Stimulated activated CD4-positive, alpha-beta T cell treated with anti-CD3 and anti-CD28 coated beads, TNF-alpha, amount 100 ng/mL, for 24 hours (primary cell): ENCODE data around the gene ADCYAP1.
"Not testable (repeated sequence)": the region's sequence is repeated elsewhere in the genome, so short reads cannot be mapped to it uniquely, and the experiment has no call there.

Experiments used
- DNase-seq, 3 experiments: peaks; one replicate each; pipeline ENCODE4 v3.0.0-alpha.2; 2020; ENCODE audit warnings: low read depth in 3 of 3

The ADCYAP1 gene

DNA sequence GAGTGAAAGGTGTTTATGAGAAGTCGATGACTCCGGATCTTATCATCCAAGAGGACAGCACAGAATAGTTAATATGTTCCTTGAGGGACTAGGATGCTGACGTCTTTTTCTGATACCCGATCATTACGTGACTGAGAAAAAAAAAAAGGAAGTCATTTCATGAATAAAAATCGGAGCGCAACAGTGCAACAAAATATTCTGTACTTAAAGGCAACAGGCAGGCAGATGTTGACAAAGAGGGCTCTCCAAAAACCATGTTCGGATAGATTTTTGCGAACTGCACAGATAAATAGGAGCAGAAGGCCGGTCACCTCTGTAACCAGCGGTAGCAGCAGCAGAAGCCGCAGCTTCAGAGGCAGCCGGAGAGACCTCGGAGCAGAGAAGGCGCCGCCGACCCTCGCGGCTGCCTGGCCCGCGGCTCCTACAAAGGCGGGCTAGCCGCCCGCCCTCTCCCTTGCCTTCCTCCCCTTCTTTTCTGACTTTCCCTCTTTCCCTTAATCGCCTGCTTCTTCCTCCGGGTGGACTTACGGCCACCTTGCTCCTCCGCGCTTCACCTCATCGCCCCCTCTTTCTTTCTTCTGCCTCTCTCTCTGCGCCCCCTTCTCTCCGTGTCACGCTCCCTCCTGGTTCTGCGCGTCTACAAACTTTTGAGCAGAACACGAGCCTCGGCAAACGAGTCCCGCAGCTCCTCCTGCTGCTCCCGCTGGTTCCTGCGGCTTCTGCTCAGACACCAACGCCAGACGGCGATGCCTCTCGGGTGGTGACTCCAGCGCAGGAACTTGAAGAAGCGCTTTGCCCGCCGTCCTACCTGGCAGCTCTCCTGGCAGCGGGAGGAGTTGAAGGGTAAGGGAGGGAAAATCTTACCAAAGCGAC is at the start of gene ADCYAP1:
TSS of gene ADCYAP1 (plus strand) at position 654 of the 873 bp plus-strand sequence. CDS start 516 bp downstream, outside the sequence.
- no peak for DNase-seq

DNA sequence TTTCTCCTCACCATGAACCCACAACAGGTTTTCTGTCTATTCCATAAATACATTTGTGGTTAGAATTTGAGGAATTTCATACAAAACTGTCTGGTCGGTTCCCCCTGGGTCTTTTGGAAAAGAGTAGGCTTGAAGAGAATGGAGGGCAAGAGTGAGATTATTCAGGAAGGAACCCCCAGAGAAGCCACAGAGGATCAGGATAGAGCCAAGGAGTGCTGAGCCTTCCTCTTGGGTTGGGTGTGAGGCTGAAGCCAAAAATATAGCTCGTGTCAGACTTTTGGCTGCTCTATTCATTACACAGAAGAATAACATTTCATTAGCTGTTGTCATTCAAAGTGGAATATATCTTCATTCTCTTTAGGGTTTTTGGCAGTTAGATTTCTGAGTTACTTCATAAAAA is 46.7 kb upstream of the ADCYAP1 start:
- DNase-seq, result no peak

DNA sequence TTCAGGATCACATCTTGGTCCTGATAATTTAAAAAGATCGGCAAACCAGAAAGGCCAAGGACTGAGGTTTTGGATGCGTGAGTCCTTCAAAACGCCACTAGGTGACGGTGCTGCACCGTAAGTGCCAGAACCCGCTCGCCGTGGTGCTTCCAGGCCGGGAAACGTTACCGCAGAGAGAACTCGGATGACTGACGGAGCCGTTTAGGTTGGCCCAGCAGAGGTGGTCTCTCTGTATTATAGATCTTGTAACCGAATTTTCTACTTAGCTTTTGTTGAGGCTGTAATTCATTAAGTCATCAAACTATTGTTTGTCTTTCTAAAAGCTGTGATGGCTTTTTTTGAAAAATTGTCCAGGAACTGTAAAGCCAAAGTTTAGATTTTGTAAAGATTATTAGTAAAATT is 39.8 kb upstream of the ADCYAP1 start:
- DNase-seq, result peak; percentile 13 to 61 (median 26)

DNA sequence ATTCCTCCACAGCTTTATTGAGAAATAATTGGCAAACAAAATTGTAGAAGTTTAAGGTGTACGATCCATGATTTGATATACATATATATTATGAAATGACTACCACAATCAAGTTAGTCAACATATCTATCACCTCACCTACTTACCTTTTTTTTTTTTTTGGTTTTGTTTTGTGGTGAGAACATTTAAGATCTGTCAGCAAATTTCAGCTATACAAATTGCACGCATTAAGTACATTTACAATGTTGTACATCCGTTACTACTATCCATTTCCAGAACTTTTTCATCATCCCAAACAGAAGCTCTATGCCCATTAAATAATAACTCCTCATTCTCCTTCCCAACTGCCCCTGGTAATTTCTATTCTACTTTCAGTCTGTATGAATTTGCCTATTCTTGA is 37.4 kb upstream of the ADCYAP1 start:
- DNase-seq, result no peak

DNA sequence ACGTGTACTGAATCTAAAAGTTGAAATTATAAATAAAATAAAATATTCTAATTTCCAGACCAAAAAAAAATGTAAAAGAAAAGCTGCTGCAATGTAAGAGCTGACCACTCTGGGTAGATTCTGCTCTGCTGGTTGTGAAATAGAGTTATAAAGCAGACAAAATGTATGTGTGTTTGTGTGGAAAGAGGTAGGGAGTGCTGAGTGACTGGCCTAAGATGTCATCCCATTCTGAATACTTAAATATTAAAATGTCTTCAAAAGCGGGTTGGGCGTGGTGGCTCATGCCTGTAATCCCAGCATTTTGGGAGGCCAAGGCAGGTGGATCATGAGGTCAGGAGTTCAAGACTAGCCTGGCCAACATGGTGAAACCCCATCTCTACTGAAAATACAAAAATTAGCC is 31.2 kb upstream of the ADCYAP1 start:
- not testable (repeated sequence) for DNase-seq

DNA sequence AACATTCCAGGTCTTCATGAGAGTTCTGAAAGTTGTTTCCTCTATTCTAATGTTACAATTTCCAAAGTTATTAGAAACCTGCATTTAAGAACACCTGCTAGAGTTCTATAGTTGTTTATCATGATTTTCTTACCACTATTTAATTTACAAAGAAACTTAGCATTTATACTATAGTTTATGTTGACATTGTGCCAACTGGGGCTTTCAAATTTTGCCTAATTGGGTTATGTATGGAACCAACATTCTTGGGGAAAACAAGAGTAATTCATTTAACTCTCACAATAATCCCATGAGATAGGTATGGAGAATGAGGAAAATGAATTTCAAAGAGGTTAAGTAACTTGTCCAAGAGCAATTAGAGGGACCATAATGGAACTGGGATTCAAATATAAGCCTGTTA is 28.8 kb upstream of the ADCYAP1 start:
- DNase-seq, result no peak

DNA sequence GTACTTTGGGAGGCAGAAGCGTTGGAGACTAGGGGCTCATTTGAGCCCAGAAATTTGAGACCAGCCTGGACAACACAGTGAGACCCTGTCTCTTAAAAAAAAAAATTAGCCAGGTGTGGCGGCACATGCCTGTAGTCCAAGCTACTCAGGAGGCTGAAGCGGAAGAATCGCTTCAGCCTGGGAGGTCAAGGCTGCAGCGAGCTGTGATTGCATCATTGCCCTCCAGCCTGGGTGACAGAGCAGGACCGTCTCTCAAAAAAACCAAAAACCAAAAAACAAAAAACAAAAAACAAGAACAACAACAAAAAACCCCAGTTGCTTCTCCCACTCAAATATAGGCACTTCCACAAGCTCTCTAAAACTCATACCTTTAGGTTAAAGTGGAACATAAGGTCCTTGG is 27.4 kb upstream of the ADCYAP1 start:
- DNase-seq, result no peak

DNA sequence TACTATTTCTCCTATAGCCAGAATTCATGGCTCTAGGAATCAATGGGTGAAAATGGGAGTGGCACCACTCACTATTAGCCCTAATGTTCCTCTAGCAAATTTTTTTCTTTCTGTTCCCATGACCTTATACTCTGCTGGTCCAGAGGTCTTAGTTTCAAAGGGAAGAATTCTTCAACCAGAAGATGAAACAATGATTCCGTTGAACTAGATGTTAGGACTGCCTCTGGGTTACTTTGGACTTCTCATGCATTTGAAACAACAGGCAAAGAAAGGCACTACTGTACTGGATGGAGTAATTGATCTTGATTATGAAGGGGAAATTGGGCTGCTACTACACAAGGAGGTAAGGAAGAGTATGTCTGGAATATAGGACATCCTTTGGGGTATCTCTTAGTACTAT is 18.6 kb upstream of the ADCYAP1 start:
- DNase-seq, result no peak

DNA sequence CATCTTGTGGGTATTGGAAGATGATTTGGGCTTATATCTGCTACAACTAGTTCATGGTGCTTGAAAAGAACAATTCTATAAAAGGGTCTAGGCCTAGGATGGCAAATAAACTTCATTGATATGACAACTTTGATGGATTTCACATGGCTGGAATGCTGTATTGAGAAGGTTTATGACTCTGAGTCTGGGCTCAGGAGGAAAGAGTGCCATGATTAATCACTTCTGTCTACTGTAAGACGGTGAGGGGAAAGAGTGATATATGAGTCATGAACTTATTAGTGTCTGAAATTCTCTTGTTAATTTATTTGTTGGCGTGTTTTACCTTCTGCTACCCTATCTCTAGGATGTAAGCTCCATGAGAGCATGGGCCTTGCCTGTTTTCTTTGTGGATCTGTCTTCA is 17.0 kb upstream of the ADCYAP1 start:
- DNase-seq, result no peak

DNA sequence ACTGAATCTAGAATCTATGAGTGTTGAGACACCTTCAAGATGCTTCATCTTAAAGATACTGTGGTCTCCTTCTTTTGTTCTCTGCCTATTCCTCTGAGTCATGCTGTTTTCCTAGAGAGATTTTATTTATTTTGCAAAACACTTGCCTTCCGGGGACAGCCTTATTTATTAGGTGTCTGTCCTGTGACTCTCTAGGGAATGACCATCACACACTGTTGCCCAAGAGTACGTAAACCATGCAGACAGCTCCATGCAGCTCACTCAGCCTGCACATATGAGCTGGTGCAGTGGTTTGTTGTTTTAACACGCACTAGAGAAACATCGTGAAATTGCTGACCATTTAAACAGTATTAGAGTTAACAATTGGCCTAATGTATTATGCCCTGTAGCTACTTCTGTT is 12.4 kb upstream of the ADCYAP1 start:
- no peak for DNase-seq

DNA sequence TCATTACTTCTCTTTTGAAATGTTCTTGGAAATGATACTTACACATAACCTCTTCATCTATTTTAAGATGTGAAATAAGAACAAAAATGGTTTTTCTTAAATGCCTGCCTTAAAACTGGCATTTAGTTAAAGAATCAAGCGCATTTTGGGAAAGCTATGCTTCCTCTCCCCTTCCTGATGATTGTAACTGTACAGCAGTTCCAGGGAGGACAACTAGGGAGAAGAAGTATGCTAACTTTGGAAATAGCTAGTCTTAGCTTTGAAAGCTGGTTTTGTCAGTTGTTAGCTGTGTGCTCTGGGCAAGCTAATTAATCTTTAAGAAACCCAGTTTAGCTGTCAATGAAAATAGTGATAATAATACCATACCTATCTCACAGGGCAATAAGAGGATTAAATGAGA is 8.4 kb upstream of the ADCYAP1 start:
- no peak for DNase-seq

DNA sequence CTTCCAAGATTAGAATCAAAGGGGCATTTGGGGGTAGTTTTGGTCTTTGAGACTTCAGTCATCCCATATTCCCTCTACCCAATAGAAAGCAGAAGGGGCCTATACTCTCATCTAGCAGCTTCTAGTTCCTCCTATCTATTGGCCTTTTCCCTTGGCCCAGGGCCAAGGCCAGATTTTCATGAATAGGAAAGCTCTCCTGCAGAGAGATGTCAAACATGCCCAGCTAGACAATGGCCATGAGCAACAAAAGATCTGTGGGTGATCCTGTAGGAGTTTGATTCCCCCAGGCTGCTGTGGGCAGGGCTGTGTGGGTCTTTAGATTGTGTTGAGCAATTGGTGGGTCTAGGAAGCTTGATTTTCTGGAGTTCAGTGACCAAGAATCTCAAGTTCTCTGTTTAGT is 2.9 kb upstream of the ADCYAP1 start:
- DNase-seq, result no peak

DNA sequence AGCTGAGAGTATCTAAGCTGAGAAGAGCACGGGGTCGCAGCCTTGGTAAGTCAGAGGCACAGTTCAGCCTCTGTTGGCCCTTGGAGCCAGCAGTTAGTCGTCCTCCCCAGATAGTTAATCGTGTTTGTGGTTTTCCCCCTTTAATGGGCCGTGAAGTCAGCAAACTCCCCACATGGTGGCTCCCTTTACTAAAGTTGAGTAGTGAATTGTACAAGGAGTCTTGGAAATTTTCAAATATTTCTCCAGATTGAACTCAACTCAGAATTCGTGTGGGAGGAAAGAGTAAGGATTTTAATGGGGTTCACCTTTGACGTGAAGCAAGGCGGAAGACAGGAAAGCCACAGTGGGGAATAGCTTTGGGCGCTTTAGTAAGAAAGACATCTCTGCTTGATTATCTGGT is 2.4 kb upstream of the ADCYAP1 start:
- DNase-seq, result no peak

DNA sequence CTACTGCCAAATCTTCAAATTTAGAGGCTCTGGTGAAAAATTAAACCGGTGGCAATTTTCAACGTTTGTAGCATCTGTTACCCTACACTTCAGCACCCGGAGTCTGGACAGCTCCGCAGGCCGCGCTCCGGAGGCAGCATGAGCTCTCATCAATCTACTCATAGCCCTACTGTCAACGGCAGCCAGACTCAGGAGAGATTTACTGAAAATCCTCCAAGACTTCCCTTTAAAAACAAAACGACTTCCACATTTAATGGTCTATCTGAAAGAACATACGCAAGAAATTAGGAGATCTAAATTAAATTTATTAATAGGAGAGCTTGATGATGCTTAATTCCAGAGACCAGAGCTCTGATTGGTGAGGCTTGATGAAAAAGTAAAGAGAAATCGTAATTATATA is 970 bp upstream of the ADCYAP1 start:
- DNase-seq, result peak in 1 of 3 experiments; percentile 42

DNA sequence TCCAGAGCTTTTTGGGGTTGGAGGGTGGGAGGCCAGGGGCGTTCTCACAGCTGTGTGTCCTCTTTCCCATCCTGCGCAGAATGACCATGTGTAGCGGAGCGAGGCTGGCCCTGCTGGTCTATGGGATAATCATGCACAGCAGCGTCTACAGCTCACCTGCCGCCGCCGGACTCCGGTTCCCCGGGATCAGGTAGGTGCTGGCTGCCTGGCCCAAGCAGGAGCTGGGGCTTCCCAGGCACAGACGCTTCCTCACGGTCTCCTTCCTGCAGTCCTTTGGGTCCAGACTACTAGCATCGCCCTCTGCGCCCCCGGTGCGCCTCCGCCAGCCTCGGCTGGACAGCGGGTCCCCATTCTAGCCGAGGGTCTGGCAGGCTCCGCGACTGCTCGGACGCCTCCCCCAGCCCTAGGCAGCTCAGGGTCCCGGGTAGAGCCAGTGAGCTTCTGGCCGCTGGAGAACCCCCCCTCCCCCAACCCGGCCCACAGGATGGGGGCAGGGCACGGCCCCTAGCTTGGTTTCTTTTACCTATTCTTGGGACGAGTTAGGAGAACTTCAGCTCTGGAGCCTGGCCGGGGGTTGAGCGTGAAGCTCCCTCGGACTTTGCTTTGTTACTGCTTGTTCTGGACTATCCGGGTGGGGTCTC is 756 bp downstream of the ADCYAP1 start:
- DNase-seq, result no peak

DNA sequence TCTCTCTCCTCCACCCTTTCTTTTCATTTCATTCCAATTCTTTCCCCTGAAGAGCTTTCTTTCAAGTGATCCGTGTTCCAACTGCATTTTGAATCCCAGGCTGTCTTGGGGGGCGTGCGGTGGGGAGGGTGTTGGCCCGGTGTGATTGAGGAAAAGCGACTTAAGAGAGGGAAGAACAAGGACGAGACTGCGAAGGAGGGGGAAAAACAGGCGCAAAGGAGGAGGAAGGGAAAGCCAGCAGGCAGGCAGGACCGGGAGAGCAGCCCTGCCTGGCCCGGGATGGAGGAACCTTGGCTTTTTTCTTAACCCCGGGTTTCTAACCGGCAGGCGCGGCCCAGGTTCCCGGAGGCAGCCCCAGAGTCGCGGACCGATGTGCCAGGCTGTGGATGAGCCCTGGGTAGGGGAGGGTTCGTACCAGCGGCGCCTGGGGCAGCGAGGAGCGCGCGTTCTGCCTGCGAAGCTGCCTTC is 1.3 kb downstream of the ADCYAP1 start:
- DNase-seq, result no peak

DNA sequence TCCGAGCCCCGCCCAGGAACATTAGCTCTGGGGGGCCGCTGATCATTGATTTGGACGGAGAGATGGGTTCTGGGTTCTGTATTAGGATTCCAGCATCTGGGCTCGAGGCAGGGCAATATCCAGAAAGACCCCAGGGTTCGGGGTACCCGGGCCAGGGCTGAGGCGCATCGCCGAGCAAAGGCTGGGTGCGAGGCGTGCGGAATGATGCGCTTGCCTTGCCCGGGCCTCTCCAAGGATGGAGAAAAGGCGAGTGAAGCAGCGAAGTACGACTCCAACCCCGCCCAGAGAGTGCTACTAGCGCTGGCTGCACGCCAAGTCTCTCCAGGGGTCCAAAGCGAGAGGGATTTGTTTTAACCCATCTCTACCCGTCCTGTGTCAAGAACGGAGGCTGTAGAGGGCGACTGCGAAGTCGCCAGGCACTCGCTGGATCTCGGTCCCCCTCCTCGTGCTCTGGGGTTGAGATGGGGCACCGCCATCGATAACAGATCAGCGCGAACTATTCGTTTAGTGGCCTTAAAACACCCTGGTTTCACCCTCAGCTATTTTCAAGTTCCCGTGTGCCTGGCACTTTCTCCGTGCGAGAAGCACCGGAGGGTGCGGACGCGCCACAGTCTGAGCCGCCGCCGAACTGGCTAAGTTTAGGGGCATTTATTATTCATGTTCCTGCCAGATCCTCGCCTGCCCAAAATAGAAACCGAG is 1.9 kb downstream of the ADCYAP1 start:
- no peak for DNase-seq

DNA sequence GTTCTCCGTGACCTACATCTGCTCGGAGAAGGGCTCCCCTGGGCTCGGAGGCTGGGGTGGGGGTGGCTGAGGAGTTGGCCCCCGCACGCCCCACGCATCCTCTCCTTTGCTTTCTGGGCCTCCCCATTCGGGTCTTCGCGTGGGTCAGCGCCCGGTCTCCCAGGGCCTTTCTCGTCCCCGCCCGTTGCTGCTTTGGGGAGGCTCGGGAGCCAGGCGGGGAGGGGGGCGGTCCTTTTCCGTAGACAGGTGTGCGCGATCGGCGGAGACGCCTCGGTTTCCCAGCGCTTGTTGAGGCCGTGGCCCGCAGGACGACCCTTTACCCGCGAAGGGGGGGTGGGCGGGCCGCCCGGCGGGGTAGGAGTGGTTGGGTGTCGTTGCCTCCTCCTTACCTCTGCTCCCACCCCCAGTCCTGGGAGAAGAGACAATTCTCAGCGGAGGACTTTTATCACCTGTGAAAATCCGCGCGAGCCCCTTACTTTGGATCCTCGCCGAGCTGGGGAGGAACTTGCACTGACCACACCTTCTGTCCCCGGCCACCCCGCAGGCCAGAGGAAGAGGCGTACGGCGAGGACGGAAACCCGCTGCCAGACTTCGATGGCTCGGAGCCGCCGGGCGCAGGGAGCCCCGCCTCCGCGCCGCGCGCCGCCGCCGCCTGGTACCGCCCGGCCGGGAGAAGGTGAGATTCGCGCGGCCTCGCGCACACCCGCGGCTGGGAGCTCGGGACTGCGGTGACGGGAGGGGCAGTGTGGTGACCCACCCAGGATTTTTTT is 2.6 kb downstream of the ADCYAP1 start:
- DNase-seq, result no peak

DNA sequence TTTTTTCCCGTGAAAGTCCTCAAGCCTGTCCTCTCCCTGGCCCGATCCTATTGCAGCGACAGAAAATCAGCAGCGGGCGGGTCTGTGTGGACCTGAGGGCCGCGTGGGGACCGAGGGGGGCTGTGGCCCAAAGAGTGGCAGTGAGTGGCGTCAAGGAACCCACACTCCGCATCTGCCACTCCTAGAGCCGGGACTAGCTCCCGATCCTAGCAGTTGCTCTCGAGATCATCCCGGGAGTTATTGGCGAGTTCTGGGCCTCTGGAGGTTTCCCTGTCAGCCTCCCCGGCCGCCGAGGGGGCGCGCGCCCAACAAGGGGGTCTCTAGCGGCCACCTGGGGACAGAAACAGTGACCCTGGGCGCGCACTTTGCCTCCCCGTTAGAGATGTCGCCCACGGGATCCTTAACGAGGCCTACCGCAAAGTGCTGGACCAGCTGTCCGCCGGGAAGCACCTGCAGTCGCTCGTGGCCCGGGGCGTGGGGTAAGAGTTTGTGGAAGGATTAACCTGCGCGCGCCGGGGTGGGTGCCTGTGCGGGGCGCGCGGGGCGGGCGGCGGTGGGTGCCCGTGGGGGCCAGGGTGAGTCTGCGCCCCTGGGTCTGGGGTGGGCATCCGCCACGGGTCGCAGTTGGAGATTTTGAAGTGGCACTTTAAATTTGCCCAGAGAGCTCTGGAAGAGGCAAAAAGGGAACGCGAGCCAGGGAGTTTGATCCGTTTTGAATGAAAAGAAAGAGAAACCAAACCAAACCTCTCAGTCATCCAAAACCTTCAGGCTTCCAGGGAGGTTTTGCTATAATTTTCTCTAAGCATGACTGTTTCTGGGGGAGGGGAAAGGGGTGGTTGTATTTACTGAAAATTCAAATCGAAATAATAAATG is 3.5 kb downstream of the ADCYAP1 start:
- DNase-seq, result no peak

DNA sequence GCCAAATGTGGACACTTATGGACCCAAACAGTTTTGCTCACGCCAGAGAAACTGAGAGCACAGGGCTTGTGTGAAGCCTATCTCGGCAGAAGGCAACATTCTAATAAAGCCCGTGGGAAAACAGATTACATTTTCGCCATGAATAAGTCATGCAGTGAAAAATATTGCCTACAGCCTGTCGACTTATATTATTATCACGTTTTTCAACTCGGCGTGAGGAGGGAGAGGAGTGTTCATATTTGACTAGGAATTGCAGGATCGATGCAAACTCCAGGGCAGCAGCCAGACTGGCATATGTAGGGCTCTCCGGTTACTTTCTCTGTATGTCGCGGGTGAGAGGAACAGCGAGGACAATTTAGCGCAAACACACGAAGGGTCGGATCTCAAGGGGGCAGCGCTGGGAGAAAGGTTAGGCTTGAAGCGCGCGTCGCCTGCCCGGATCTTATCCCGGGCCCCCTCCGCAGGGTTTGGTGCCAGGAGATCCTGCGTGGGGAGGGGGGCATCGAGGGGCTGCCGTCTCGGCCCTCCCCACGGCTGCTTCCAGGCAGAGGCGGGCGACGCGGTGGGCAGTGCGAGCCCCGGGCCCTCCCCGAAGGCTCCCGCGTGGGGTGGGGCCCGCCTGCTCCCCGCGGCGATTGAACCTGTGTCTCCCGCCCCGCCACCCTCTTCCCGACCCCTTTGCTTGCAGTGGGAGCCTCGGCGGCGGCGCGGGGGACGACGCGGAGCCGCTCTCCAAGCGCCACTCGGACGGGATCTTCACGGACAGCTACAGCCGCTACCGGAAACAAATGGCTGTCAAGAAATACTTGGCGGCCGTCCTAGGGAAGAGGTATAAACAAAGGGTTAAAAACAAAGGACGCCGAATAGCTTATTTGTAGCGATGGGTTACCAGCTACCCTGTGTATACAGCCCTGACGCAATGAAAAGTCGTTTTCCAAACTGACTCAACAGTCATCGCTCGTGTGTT is 4.4 kb downstream of the ADCYAP1 start:
- DNase-seq, result no peak
